Measurements from ENCODE around the gene CDC6.
A peak's percentile ranks its signal among the peaks of the same experiment; 100 is the strongest.

CDC6 gene

GRCh38 chr17:40345161-40345993, 57.7 kb downstream of the CDC6 start (continued):
- TF ChIP-seq KLF17 (tag by site-specific recombination; IDR thresholded peaks at IDR 0.05) = peak; percentile 64
- no peak for TF ChIP-seq ZNF791 (tag by site-specific recombination; IDR thresholded peaks at IDR 0.05)
- no peak for TF ChIP-seq ZNF26 (tag by site-specific recombination; IDR thresholded peaks at IDR 0.05)
- no peak for TF ChIP-seq ZNF140 (tag by site-specific recombination; IDR thresholded peaks at IDR 0.05)
- peak; percentile 42; the same call in 1 of the 2 replicates for TF ChIP-seq ZNF561 (tag by site-specific recombination; IDR thresholded peaks at IDR 0.05; ENCODE audit: borderline replicate concordance)
- peak; percentile 77 for TF ChIP-seq ZIC2 (tag by site-specific recombination; IDR thresholded peaks at IDR 0.05)
- TF ChIP-seq SCRT2 (tag by site-specific recombination; IDR thresholded peaks at IDR 0.05) = peak; percentile 68
- no peak; the same call in 1 of the 2 replicates for TF ChIP-seq PRDM4 (tag by site-specific recombination; IDR thresholded peaks at IDR 0.05)
- 0 out of 2 replicates have a peak, but pooled peaks have one; percentile 71 for TF ChIP-seq KLF16 (tag by site-specific recombination; IDR thresholded peaks at IDR 0.05)
- TF ChIP-seq KLF10 (tag by site-specific recombination; IDR thresholded peaks at IDR 0.05) = peak; percentile 33; the same call in 1 of the 2 replicates
- TF ChIP-seq INSM2 (tag by site-specific recombination; IDR thresholded peaks at IDR 0.05) = peak; percentile 17; the same call in 1 of the 2 replicates
- peak; percentile 40; the same call in 1 of the 2 replicates for TF ChIP-seq ZBTB8A (tag by site-specific recombination; IDR thresholded peaks at IDR 0.05)
- no peak for TF ChIP-seq ZSCAN16 (tag by site-specific recombination; IDR thresholded peaks at IDR 0.05)
- no peak for TF ChIP-seq ZNF23 (tag by site-specific recombination; IDR thresholded peaks at IDR 0.05; ENCODE audit: borderline replicate concordance)
- no peak; the same call in 1 of the 2 replicates for TF ChIP-seq ZNF335 (tag by site-specific recombination; conservative IDR thresholded peaks at IDR 0.05)
- peak; percentile 63; the same call in 1 of the 2 replicates for TF ChIP-seq KLF9 (tag by site-specific recombination; IDR thresholded peaks at IDR 0.05; ENCODE audit: low read depth)
- peak; percentile 28; the same call in 1 of the 2 replicates for TF ChIP-seq EGR2 (tag by site-specific recombination; IDR thresholded peaks at IDR 0.05; ENCODE audit: low read depth)
- peak; percentile 79 for TF ChIP-seq ZNF449 (tag by site-specific recombination; IDR thresholded peaks at IDR 0.05)
- 0 out of 2 replicates have a peak, but pooled peaks have one; percentile 23 for TF ChIP-seq ZNF366 (tag by site-specific recombination; conservative IDR thresholded peaks at IDR 0.05)
- peak; percentile 66 for TF ChIP-seq ZNF398 (tag by site-specific recombination; IDR thresholded peaks at IDR 0.05)

Measured in HEK293 (cell line).